ENCODE measurements around the gene PPP2R2D.

- TF ChIP-seq, protein P1, sequence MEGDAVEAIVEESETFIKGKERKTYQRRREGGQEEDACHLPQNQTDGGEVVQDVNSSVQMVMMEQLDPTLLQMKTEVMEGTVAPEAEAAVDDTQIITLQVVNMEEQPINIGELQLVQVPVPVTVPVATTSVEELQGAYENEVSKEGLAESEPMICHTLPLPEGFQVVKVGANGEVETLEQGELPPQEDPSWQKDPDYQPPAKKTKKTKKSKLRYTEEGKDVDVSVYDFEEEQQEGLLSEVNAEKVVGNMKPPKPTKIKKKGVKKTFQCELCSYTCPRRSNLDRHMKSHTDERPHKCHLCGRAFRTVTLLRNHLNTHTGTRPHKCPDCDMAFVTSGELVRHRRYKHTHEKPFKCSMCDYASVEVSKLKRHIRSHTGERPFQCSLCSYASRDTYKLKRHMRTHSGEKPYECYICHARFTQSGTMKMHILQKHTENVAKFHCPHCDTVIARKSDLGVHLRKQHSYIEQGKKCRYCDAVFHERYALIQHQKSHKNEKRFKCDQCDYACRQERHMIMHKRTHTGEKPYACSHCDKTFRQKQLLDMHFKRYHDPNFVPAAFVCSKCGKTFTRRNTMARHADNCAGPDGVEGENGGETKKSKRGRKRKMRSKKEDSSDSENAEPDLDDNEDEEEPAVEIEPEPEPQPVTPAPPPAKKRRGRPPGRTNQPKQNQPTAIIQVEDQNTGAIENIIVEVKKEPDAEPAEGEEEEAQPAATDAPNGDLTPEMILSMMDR (conservative IDR thresholded peaks at IDR 0.05) = no peak
- TF ChIP-seq ZFX (IDR thresholded peaks at IDR 0.05) = no peak
Observed at GRCh38 chr10:131926253-131926652, 25.4 kb downstream of the PPP2R2D start.

Data from C4-2B (cell line).